ENCODE measurements around the gene PJA2.

PJA2 gene

DNA sequence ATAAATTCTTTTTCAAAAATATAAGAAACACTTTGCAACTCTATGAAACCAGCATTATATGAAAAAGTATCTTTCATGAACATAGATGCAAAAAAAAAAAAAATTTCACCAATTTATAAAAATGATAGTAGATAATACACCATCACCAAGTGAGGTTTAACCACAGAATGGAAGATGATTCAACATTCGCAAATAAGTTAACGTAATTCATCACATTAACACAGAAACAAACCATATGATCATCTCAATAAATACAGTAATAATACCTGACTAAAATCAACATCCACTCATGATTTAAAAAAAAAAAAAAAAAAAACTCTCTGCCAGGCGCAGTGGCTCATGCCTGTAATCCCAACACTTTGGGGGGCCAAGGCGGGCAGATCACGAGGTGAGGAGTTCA is 6.3 kb downstream of the PJA2 start:
- ChIA-PET CTCF (no interaction called here), POLR2A (no interaction called here)
- TF ChIP-seq, protein P1, sequence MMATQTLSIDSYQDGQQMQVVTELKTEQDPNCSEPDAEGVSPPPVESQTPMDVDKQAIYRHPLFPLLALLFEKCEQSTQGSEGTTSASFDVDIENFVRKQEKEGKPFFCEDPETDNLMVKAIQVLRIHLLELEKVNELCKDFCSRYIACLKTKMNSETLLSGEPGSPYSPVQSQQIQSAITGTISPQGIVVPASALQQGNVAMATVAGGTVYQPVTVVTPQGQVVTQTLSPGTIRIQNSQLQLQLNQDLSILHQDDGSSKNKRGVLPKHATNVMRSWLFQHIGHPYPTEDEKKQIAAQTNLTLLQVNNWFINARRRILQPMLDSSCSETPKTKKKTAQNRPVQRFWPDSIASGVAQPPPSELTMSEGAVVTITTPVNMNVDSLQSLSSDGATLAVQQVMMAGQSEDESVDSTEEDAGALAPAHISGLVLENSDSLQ (IDR thresholded peaks at IDR 0.05), result no peak
- no peak for TF ChIP-seq ELF4 (IDR thresholded peaks at IDR 0.05)
- no peak for DNase-seq (ENCODE audit: extremely low spot score)

DNA sequence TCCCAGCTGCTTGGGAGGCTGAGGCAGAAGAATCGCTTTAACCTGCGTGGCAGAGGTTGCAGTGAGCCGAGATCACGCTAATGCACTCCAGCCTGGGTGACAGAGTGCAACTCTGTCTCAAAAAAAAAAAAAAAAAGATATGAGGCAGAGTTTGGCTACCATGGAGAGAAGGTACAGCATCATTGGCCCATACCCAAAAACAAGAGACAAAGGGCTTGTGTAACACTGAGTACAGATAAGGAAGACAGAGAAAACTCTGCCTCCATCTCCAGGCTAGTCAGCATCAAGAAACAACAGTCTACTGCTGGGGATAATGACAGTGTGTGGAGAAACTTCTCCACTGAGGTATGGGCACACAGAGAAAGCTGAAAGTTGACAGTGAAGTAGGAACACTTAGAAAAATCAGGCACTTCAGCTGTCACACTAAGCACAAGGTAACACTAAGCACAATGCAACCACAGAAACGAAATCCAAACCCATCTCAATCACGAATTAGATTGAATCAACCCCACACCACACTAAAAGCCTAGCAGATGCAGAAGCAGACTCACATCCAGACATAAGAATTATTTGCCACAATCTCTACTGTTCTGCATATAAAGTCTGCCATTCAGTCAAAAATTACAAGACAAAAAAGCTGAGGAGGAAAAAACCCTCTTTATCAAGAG is 10.5 kb downstream of the PJA2 start:
- ChIA-PET POLR2A (no interaction called here), CTCF (no interaction called here)
- DNase-seq (ENCODE audit: extremely low spot score), result no peak
- TF ChIP-seq FOXM1 (IDR thresholded peaks at IDR 0.05; ENCODE audit: borderline replicate concordance), result no peak
- TF ChIP-seq, protein P1 (IDR thresholded peaks at IDR 0.05), result no peak
- TF ChIP-seq NFRKB (IDR thresholded peaks at IDR 0.05), result no peak
- no peak for TF ChIP-seq FOXK2 (IDR thresholded peaks at IDR 0.05)
- no peak for TF ChIP-seq SP1 (IDR thresholded peaks at IDR 0.05)
- TF ChIP-seq TARDBP (IDR thresholded peaks at IDR 0.05), result no peak
- no peak for TF ChIP-seq LEF1 (IDR thresholded peaks at IDR 0.05; ENCODE audit: borderline replicate concordance)
- TF ChIP-seq FOXA1 (IDR thresholded peaks at IDR 0.05), result no peak
- TF ChIP-seq L3MBTL2 (conservative IDR thresholded peaks at IDR 0.05), result no peak
- TF ChIP-seq ARNT (IDR thresholded peaks at IDR 0.05), result no peak
- TF ChIP-seq ZNF384 (IDR thresholded peaks at IDR 0.05), result no peak
- no peak for TF ChIP-seq HDGF (IDR thresholded peaks at IDR 0.05; ENCODE audit: borderline replicate concordance)
- TF ChIP-seq SUZ12 (IDR thresholded peaks at IDR 0.05), result no peak
- no peak for TF ChIP-seq BHLHE40 (IDR thresholded peaks at IDR 0.05; ENCODE audit: borderline replicate concordance)
- TF ChIP-seq ELF4 (IDR thresholded peaks at IDR 0.05), result no peak
- TF ChIP-seq CTBP1 (IDR thresholded peaks at IDR 0.05; ENCODE audit: borderline replicate concordance), result no peak

DNA sequence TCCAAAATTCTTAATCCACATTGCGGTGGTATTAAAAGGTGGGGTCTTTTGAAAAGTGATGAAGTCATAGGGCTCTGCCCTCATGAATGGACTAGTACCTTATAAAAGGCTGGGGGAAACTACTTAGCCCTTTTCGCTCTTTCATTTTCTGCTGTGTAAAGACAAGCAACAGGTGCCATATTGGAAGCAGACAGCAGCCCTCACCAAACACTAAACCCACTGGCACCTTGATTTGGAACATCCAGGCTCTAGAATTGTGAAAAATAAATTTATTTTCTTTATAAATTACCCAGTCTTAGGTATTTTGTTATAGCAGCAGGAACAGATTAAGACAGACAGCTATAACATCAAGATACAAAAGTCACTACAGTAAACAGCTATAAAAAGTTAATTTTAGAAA is 12.8 kb downstream of the PJA2 start:
- TF ChIP-seq SUZ12 (IDR thresholded peaks at IDR 0.05) (no peak), ARNT (IDR thresholded peaks at IDR 0.05) (no peak), TARDBP (IDR thresholded peaks at IDR 0.05) (no peak), FOXK2 (IDR thresholded peaks at IDR 0.05) (no peak), FOXA1 (IDR thresholded peaks at IDR 0.05) (no peak), HDGF (IDR thresholded peaks at IDR 0.05; ENCODE audit: borderline replicate concordance) (no peak), FOXM1 (IDR thresholded peaks at IDR 0.05; ENCODE audit: borderline replicate concordance) (no peak)
- CTCF ChIA-PET, result interaction anchor here (0.7 kb wide), 1 partner anchor 233 kb away, joined by 3 read pairs; no protein-coding TSS in a partner anchor
- no peak for DNase-seq (ENCODE audit: extremely low spot score)
- POLR2A ChIA-PET, result no interaction called here

GRCh38 chr5:109394806-109395205 is 15.0 kb downstream of the PJA2 start:
- CTCF ChIA-PET, result no interaction called here
- POLR2A ChIA-PET, result interaction anchor here (1.0 kb wide), 1 partner anchor 11 kb away, joined by 3 read pairs; no protein-coding TSS in a partner anchor
- no peak for DNase-seq (ENCODE audit: extremely low spot score)
- TF ChIP-seq L3MBTL2 (conservative IDR thresholded peaks at IDR 0.05), result no peak
- no peak for TF ChIP-seq FOXA1 (IDR thresholded peaks at IDR 0.05)
- TF ChIP-seq ARNT (IDR thresholded peaks at IDR 0.05), result no peak
- no peak for TF ChIP-seq ELF4 (IDR thresholded peaks at IDR 0.05)
- TF ChIP-seq, protein P1 (IDR thresholded peaks at IDR 0.05), result no peak
- no peak for TF ChIP-seq TARDBP (IDR thresholded peaks at IDR 0.05)
- no peak for TF ChIP-seq FOXM1 (IDR thresholded peaks at IDR 0.05; ENCODE audit: borderline replicate concordance)
- no peak for TF ChIP-seq ZNF384 (IDR thresholded peaks at IDR 0.05)
- TF ChIP-seq LEF1 (IDR thresholded peaks at IDR 0.05; ENCODE audit: borderline replicate concordance), result no peak
- no peak for TF ChIP-seq CTBP1 (IDR thresholded peaks at IDR 0.05; ENCODE audit: borderline replicate concordance)
- TF ChIP-seq NFRKB (IDR thresholded peaks at IDR 0.05), result no peak
- TF ChIP-seq BHLHE40 (IDR thresholded peaks at IDR 0.05; ENCODE audit: borderline replicate concordance), result no peak
- TF ChIP-seq SP1 (IDR thresholded peaks at IDR 0.05), result no peak
- TF ChIP-seq FOXK2 (IDR thresholded peaks at IDR 0.05), result no peak
- TF ChIP-seq HDGF (IDR thresholded peaks at IDR 0.05; ENCODE audit: borderline replicate concordance), result no peak

DNA sequence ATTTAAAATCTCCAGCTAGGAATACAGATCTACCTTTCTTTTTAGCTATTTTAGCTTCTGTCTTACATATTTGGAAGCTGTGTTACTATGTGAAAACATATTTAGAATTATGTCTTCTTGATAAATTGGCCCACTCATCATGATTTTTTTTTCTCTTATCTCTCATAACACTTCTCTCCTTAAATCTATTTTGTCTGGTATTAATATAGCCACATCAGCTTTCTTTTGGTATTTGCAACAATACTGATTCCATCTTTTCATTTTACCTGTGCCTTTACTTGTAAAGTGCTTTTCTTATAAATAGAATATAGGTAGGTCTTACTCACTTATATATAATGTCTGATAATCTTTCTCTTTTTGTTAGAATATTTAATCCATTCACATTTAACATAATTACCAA is 19.6 kb downstream of the PJA2 start:
- TF ChIP-seq, protein P1 (IDR thresholded peaks at IDR 0.05), result no peak
- TF ChIP-seq FOXM1 (IDR thresholded peaks at IDR 0.05; ENCODE audit: borderline replicate concordance) (no peak), SP1 (IDR thresholded peaks at IDR 0.05) (no peak), NFRKB (IDR thresholded peaks at IDR 0.05) (no peak), HDGF (IDR thresholded peaks at IDR 0.05; ENCODE audit: borderline replicate concordance) (no peak), ARNT (IDR thresholded peaks at IDR 0.05) (no peak), FOXK2 (IDR thresholded peaks at IDR 0.05) (no peak), CTBP1 (IDR thresholded peaks at IDR 0.05; ENCODE audit: borderline replicate concordance) (no peak), FOXA1 (IDR thresholded peaks at IDR 0.05) (no peak), LEF1 (IDR thresholded peaks at IDR 0.05; ENCODE audit: borderline replicate concordance) (no peak), BHLHE40 (IDR thresholded peaks at IDR 0.05; ENCODE audit: borderline replicate concordance) (no peak), L3MBTL2 (conservative IDR thresholded peaks at IDR 0.05) (no peak), SUZ12 (IDR thresholded peaks at IDR 0.05) (no peak)
- no peak for DNase-seq (ENCODE audit: extremely low spot score)
- ChIA-PET CTCF (no interaction called here), POLR2A (no interaction called here)

- DNase-seq (ENCODE audit: extremely low spot score), result no peak
These were observed 21.4 kb downstream of the PJA2 start for GRCh38 chr5:109388407-109388806.

More at GRCh38 chr5:109388407-109388806, 21.4 kb downstream of the PJA2 start:
- ChIA-PET CTCF (no interaction called here), POLR2A (no interaction called here)
- TF ChIP-seq LEF1 (IDR thresholded peaks at IDR 0.05; ENCODE audit: borderline replicate concordance), result no peak
- TF ChIP-seq ARNT (IDR thresholded peaks at IDR 0.05), result no peak
- no peak for TF ChIP-seq BHLHE40 (IDR thresholded peaks at IDR 0.05; ENCODE audit: borderline replicate concordance)
- no peak for TF ChIP-seq TARDBP (IDR thresholded peaks at IDR 0.05)
- no peak for TF ChIP-seq NFRKB (IDR thresholded peaks at IDR 0.05)
- TF ChIP-seq FOXM1 (IDR thresholded peaks at IDR 0.05; ENCODE audit: borderline replicate concordance), result no peak
- TF ChIP-seq L3MBTL2 (conservative IDR thresholded peaks at IDR 0.05), result no peak
- TF ChIP-seq ELF4 (IDR thresholded peaks at IDR 0.05), result no peak
- no peak for TF ChIP-seq SUZ12 (IDR thresholded peaks at IDR 0.05)
- TF ChIP-seq SP1 (IDR thresholded peaks at IDR 0.05), result no peak
- TF ChIP-seq CTBP1 (IDR thresholded peaks at IDR 0.05; ENCODE audit: borderline replicate concordance), result no peak
- TF ChIP-seq FOXK2 (IDR thresholded peaks at IDR 0.05), result no peak
- TF ChIP-seq, protein P1 (IDR thresholded peaks at IDR 0.05), result no peak
- no peak for TF ChIP-seq ZNF384 (IDR thresholded peaks at IDR 0.05)
- no peak for TF ChIP-seq FOXA1 (IDR thresholded peaks at IDR 0.05)
- no peak for TF ChIP-seq HDGF (IDR thresholded peaks at IDR 0.05; ENCODE audit: borderline replicate concordance)

Measured in HEK293T (cell line).